OCI-LY7 (cell line): ENCODE data around the gene LHX5. TPM values are rescaled to one million over a fixed set of nuclear protein-coding genes. Genes with fewer than 3 reads are reported as not detected.

Source experiments
- BruUV-seq: library from RNA; stranded (reverse); fragments of 400-500 nt; replicated peaks from 2 replicates; lab custom pipeline; 2021; lab: Mats Ljungman, UMichigan
- CTCF ChIA-PET: fragments of 300-600 bp; sonication (Branson Sonifier 250); formaldehyde crosslinking; loops from one replicate; lab custom pipeline; 2022; ENCODE audit warnings: antibody characterized with exemption; ENCODE audit not compliant: unreplicated experiment; lab: Charles Lee
- POLR2A ChIA-PET: fragments of 300-600 bp; sonication (Branson Sonifier 250); formaldehyde crosslinking; loops from one replicate; lab custom pipeline; 2022; ENCODE audit warnings: antibody characterized with exemption; lab: Charles Lee
- DNase-seq: peaks from one replicate; pipeline ENCODE4 v3.0.0-alpha.2; 2015; ENCODE audit warnings: low spot score
- H2AFZ ChIP-seq: fragments of 200-600 bp; sonication (generic), shearing (Covaris generic); 2 replicates; pipeline ENCODE4 v1.6.1; 2014; ENCODE audit warnings: mild to moderate bottlenecking, antibody characterized with exemption, low read length, moderate library complexity
- H3K27ac ChIP-seq: fragments of 200-600 bp; sonication (generic); 2 replicates; pipeline ENCODE4 v1.5.1; 2014; ENCODE audit warnings: mixed run types, low read depth, mild to moderate bottlenecking, moderate library complexity, low read length, inconsistent platforms; ENCODE audit not compliant: poor library complexity, severe bottlenecking
- H3K36me3 ChIP-seq: fragments of 200-600 bp; sonication (generic); 2 replicates; pipeline ENCODE4 v1.6.1; 2014; ENCODE audit warnings: mild to moderate bottlenecking, antibody characterized with exemption, low read length, moderate library complexity, mixed read lengths; ENCODE audit not compliant: insufficient read depth
- H3K4me1 ChIP-seq: fragments of 200-600 bp; sonication (generic); 2 replicates; pipeline ENCODE4 v1.5.1; 2014; ENCODE audit warnings: mild to moderate bottlenecking, low read length; ENCODE audit not compliant: insufficient read depth, poor library complexity, severe bottlenecking
- H3K4me2 ChIP-seq: fragments of 200-600 bp; sonication (generic); 2 replicates; pipeline ENCODE4 v1.6.1; 2014; ENCODE audit warnings: mild to moderate bottlenecking, low read length
- H3K4me3 ChIP-seq: fragments of 200-600 bp; sonication (generic); 2 replicates; pipeline ENCODE4 v1.5.1; 2014; ENCODE audit warnings: mild to moderate bottlenecking, low read depth, low read length; ENCODE audit not compliant: poor library complexity, severe bottlenecking
- H3K79me2 ChIP-seq: fragments of 200-600 bp; sonication (generic); 2 replicates; pipeline ENCODE4 v1.6.1; 2016; ENCODE audit warnings: low read depth, mild to moderate bottlenecking, low read length, moderate library complexity, mixed read lengths; ENCODE audit not compliant: insufficient read depth
- H3K9me2 ChIP-seq: fragments of 200-600 bp; sonication (generic); 2 replicates; pipeline ENCODE4 v1.6.1; 2016; ENCODE audit warnings: mild to moderate bottlenecking, low read length, mixed read lengths; ENCODE audit not compliant: insufficient read depth
- H3K9me3 ChIP-seq: fragments of 200-600 bp; sonication (generic); 2 replicates; pipeline ENCODE4 v1.6.1; 2014; ENCODE audit warnings: mild to moderate bottlenecking, mixed run types, low read length, mixed read lengths
- H4K20me1 ChIP-seq: fragments of 200-600 bp; sonication (generic); 2 replicates; pipeline ENCODE4 v1.6.1; 2014; ENCODE audit warnings: mild to moderate bottlenecking, antibody characterized with exemption, low read length, moderate library complexity, mixed read lengths; ENCODE audit not compliant: insufficient read depth
- CTCF ChIP-seq: fragments of 200-600 bp; sonication (generic); conservative IDR thresholded peaks from 2 replicates; pipeline ENCODE4 v1.5.1; 2014; ENCODE audit warnings: mild to moderate bottlenecking, antibody characterized with exemption, low read length, moderate library complexity, mixed read lengths
- EZH2phosphoT487 ChIP-seq: fragments of 200-600 bp; sonication (generic); IDR thresholded peaks from 2 replicates; pipeline ENCODE4 v1.6.1; 2018; ENCODE audit warnings: low read depth, borderline replicate concordance, mild to moderate bottlenecking, mixed run types, antibody characterized with exemption, low read length, moderate library complexity, mixed read lengths
- intact Hi-C: fragments of 100-400 bp; cut with micrococcal nuclease; formaldehyde crosslinking; loops from one replicate; pipeline ENCODE4 v1.10.0; 2022; ENCODE audit not compliant: unreplicated experiment
- total RNA-seq, 2 experiments: library from RNA; depleted of rRNA in 1 of 2; stranded (reverse); fragments of >200 nt in 1 of 2; shearing (Covaris generic) in 1 of 2; gene quantifications; 2 replicates each; pipeline ENCODE4 v1.2.3, GENCODE V29; 2014 to 2022

The LHX5 gene
- total RNA-seq, 2 experiments from 2014 or later: not detected

GRCh38 chr12:113486722-113487121, 15.1 kb upstream of the LHX5 start:
- H3K4me3 ChIP-seq: no peak overlapping the region

GRCh38 chr12:113485330-113485729, 13.7 kb upstream of the LHX5 start:
- no peaks in the 10 kb centered on the region for H3K36me3 ChIP-seq
- no peak overlapping the region for H3K4me3 ChIP-seq
- POLR2A ChIA-PET: interaction anchor here (0.7 kb wide), 1 partner anchor 16 kb away, joined by 3 read pairs; no protein-coding TSS in a partner anchor
- CTCF ChIA-PET: no interaction called here
- H3K27ac ChIP-seq: no peak overlapping the region
- no peak for DNase-seq
- H3K4me2 ChIP-seq: no peak overlapping the region
- H3K9me3 ChIP-seq: no peaks in the 10 kb centered on the region
- no peaks in the 10 kb centered on the region; the same call in 1 of the 2 replicates for H4K20me1 ChIP-seq
- H3K4me1 ChIP-seq: no peaks in the 10 kb centered on the region
- no peaks in the 10 kb centered on the region for H3K9me2 ChIP-seq
- TF ChIP-seq EZH2phosphoT487 (no peak), CTCF (no peak)
- no peak overlapping the region for H2AFZ ChIP-seq
- intact Hi-C loops: no loop called here
- no TSS peak for BruUV-seq
- no peaks in the 10 kb centered on the region for H3K79me2 ChIP-seq

More at GRCh38 chr12:113486722-113487121, 15.1 kb upstream of the LHX5 start:
- Histone ChIP-seq H4K20me1 (no peaks in the 10 kb centered on the region; the same call in 1 of the 2 replicates), H3K27ac (no peak overlapping the region), H3K9me2 (no peaks in the 10 kb centered on the region), H3K4me2 (no peak overlapping the region), H3K4me1 (no peaks in the 10 kb centered on the region), H2AFZ (no peak overlapping the region), H3K36me3 (no peaks in the 10 kb centered on the region), H3K9me3 (no peaks in the 10 kb centered on the region), H3K79me2 (no peaks in the 10 kb centered on the region)
- ChIA-PET CTCF (no interaction called here), POLR2A (no interaction called here)
- no peak for DNase-seq
- intact Hi-C loops: no loop called here
- no TSS peak for BruUV-seq
- no peak for TF ChIP-seq CTCF
- no peak for TF ChIP-seq EZH2phosphoT487

GRCh38 chr12:113482334-113482733, 10.7 kb upstream of the LHX5 start:
- CTCF ChIA-PET: interaction anchor here (0.5 kb wide), 1 partner anchor 253 kb away, joined by 3 read pairs; no protein-coding TSS in a partner anchor
- Histone ChIP-seq H3K9me2 (no peaks in the 10 kb centered on the region), H3K36me3 (no peaks in the 10 kb centered on the region), H3K4me3 (no peak overlapping the region), H3K9me3 (no peaks in the 10 kb centered on the region), H3K4me1 (no peaks in the 10 kb centered on the region), H2AFZ (no peak overlapping the region), H3K27ac (no peak overlapping the region), H4K20me1 (no peaks in the 10 kb centered on the region; the same call in 1 of the 2 replicates), H3K4me2 (no peak overlapping the region), H3K79me2 (no peaks in the 10 kb centered on the region)
- DNase-seq: no peak
- POLR2A ChIA-PET: no interaction called here
- intact Hi-C loops: no loop called here
- no peak for TF ChIP-seq EZH2phosphoT487
- no peak for TF ChIP-seq CTCF
- no TSS peak for BruUV-seq
